Peyer's patch (tissue), 4 donors: ENCODE data around the gene SHC4.

ENCODE experiments used
- POLR2A ChIP-seq, 2 donors: fragments of 450-650 bp; IDR thresholded peaks; one replicate each; pipeline ENCODE4 v1.5.1; 2017; ENCODE audit warnings: antibody characterized with exemption in 2 of 2, mild to moderate bottlenecking in 2 of 2, moderate library complexity in 2 of 2
- TF ChIP-seq, protein P1 (sequence below), 6 experiments: fragments of 450-650 bp in 4 of 6; fragments of 200-600 bp in 2 of 6; sonication (generic) in 1 of 6; IDR thresholded peaks; one replicate each; pipeline ENCODE4 v1.5.1; 2017 to 2019; ENCODE audit warnings: antibody characterized with exemption in 6 of 6, mild to moderate bottlenecking in 3 of 6, moderate library complexity in 1 of 6

DNA sequence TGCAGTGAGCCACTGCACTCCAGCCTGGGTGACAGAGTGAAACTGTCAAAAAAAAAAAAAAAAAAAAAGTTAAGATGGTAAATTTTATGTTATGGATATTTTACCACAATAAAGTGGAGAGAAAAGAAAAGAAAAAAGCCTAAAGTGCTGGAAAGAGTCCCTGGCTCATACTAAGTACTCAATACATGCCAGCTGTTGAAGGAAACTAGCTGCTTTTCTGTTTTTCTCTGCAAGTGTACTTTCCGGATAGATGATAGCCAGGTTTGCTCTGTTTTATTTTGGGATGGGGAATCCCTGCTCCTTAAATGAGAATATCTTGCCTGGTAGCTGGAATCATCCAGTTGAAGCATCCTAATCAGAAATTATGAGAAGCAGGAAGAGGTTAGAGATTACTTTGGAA is 74.9 kb downstream of the SHC4 start:
- TF ChIP-seq, protein P1, sequence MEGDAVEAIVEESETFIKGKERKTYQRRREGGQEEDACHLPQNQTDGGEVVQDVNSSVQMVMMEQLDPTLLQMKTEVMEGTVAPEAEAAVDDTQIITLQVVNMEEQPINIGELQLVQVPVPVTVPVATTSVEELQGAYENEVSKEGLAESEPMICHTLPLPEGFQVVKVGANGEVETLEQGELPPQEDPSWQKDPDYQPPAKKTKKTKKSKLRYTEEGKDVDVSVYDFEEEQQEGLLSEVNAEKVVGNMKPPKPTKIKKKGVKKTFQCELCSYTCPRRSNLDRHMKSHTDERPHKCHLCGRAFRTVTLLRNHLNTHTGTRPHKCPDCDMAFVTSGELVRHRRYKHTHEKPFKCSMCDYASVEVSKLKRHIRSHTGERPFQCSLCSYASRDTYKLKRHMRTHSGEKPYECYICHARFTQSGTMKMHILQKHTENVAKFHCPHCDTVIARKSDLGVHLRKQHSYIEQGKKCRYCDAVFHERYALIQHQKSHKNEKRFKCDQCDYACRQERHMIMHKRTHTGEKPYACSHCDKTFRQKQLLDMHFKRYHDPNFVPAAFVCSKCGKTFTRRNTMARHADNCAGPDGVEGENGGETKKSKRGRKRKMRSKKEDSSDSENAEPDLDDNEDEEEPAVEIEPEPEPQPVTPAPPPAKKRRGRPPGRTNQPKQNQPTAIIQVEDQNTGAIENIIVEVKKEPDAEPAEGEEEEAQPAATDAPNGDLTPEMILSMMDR (IDR thresholded peaks at IDR 0.05), result no peak
- TF ChIP-seq POLR2A (IDR thresholded peaks at IDR 0.05), result no peak
